ENCODE results near the gene ZNF532.

DNA sequence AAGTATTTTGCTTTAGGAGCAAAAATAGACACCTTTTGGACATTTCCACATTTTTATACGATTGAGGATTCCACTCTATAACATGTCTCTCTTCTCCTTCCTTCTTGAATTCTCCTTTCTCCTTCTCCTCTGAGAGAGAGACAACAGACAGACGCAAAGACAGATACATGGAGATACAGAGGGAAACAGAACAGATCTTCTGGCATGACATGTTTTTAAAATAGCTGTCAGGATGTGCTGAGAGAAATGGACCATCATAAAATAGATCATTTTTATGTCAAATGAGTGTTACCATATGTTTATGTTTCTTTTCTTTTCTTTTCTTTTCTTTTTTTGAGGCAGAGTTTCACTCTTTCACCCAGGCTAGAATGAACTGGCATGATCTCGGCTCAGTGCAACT, 44.4 kb upstream of the ZNF532 start:
- TF ChIP-seq POLR2AphosphoS5 (IDR thresholded peaks at IDR 0.05; ENCODE audit: low read depth, low read length) = no peak
- no peak for TF ChIP-seq TAF1 (IDR thresholded peaks at IDR 0.05; ENCODE audit: borderline replicate concordance, insufficient read depth, low read length)
- no peak for TF ChIP-seq SIN3A (IDR thresholded peaks at IDR 0.05; ENCODE audit: borderline replicate concordance, insufficient read depth, low read length)
- TF ChIP-seq, protein P1, sequence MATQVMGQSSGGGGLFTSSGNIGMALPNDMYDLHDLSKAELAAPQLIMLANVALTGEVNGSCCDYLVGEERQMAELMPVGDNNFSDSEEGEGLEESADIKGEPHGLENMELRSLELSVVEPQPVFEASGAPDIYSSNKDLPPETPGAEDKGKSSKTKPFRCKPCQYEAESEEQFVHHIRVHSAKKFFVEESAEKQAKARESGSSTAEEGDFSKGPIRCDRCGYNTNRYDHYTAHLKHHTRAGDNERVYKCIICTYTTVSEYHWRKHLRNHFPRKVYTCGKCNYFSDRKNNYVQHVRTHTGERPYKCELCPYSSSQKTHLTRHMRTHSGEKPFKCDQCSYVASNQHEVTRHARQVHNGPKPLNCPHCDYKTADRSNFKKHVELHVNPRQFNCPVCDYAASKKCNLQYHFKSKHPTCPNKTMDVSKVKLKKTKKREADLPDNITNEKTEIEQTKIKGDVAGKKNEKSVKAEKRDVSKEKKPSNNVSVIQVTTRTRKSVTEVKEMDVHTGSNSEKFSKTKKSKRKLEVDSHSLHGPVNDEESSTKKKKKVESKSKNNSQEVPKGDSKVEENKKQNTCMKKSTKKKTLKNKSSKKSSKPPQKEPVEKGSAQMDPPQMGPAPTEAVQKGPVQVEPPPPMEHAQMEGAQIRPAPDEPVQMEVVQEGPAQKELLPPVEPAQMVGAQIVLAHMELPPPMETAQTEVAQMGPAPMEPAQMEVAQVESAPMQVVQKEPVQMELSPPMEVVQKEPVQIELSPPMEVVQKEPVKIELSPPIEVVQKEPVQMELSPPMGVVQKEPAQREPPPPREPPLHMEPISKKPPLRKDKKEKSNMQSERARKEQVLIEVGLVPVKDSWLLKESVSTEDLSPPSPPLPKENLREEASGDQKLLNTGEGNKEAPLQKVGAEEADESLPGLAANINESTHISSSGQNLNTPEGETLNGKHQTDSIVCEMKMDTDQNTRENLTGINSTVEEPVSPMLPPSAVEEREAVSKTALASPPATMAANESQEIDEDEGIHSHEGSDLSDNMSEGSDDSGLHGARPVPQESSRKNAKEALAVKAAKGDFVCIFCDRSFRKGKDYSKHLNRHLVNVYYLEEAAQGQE (IDR thresholded peaks at IDR 0.05; ENCODE audit: insufficient read depth in 1 of 2, low read depth in 2 of 2, low read length in 2 of 2) = no peak
- TF ChIP-seq FOXP2 (optimal IDR thresholded peaks at IDR 0.05; ENCODE audit: borderline replicate concordance, extremely low read depth, extremely low read length, insufficient read depth) = no peak
